Activated B cell treated with CpG ODN at 0.5 μM for 24 hours (primary cell): ENCODE measurements around the gene FBXL13. TPM values are rescaled to one million over a fixed set of nuclear protein-coding genes. Genes with fewer than 3 reads are reported as not detected.
"Not testable (repeated sequence)": the region's sequence is repeated elsewhere in the genome, so short reads cannot be mapped to it uniquely, and the experiment has no call there.

Experiments
- ATAC-seq: fragments of 200-7000 bp; cut with Tn5 transposase; one replicate; pipeline ENCODE4 v1.10.0; 2021; ENCODE audit warnings: low read depth, mild to moderate bottlenecking, moderate library complexity
- CTCF ChIA-PET: fragments of 350-600 bp; sonication (Branson Sonifier 250); formaldehyde crosslinking; loops from one replicate; lab custom pipeline; 2021; ENCODE audit warnings: antibody characterized with exemption; lab: Charles Lee
- POLR2A ChIA-PET: fragments of 350-600 bp; sonication (Branson Sonifier 250); formaldehyde crosslinking; loops from one replicate; lab custom pipeline; 2021; ENCODE audit warnings: antibody characterized with exemption; lab: Charles Lee
- DNase-seq: peaks from one replicate; pipeline ENCODE4 v3.0.0; 2022
- H3K27ac Mint-ChIP-seq: one replicate; pipeline ENCODE4 v1.8.0; 2020; ENCODE audit warnings: mixed read lengths
- H3K27me3 Mint-ChIP-seq: one replicate; pipeline ENCODE4 v1.8.0; 2021; ENCODE audit warnings: mixed read lengths
- H3K36me3 Mint-ChIP-seq: one replicate; pipeline ENCODE4 v1.8.0; 2021; ENCODE audit warnings: low read depth, mixed read lengths
- H3K4me1 Mint-ChIP-seq: one replicate; pipeline ENCODE4 v1.8.0; 2021; ENCODE audit warnings: mixed read lengths
- H3K4me3 Mint-ChIP-seq: one replicate; pipeline ENCODE4 v1.8.0; 2020; ENCODE audit warnings: mild to moderate bottlenecking, mixed read lengths
- H3K9me3 Mint-ChIP-seq: one replicate; pipeline ENCODE4 v1.8.0; 2020; ENCODE audit warnings: mixed read lengths
- intact Hi-C: fragments of 100-400 bp; cut with micrococcal nuclease; formaldehyde crosslinking; loops from one replicate; pipeline ENCODE4 v1.15.1; 2024
- total RNA-seq: library from RNA; stranded (reverse); gene quantifications from 2 replicates; pipeline ENCODE4 v1.2.3, GENCODE V29; 2022
- TF ChIP-seq, protein P1 (sequence below): fragments of 200-600 bp; IDR thresholded peaks from one replicate; pipeline ENCODE4 v1.8.0; 2022; ENCODE audit warnings: antibody characterized with exemption, mild to moderate bottlenecking

Gene FBXL13
- total RNA-seq, 1 donor from 2014 or later, result 2.9 TPM

DNA sequence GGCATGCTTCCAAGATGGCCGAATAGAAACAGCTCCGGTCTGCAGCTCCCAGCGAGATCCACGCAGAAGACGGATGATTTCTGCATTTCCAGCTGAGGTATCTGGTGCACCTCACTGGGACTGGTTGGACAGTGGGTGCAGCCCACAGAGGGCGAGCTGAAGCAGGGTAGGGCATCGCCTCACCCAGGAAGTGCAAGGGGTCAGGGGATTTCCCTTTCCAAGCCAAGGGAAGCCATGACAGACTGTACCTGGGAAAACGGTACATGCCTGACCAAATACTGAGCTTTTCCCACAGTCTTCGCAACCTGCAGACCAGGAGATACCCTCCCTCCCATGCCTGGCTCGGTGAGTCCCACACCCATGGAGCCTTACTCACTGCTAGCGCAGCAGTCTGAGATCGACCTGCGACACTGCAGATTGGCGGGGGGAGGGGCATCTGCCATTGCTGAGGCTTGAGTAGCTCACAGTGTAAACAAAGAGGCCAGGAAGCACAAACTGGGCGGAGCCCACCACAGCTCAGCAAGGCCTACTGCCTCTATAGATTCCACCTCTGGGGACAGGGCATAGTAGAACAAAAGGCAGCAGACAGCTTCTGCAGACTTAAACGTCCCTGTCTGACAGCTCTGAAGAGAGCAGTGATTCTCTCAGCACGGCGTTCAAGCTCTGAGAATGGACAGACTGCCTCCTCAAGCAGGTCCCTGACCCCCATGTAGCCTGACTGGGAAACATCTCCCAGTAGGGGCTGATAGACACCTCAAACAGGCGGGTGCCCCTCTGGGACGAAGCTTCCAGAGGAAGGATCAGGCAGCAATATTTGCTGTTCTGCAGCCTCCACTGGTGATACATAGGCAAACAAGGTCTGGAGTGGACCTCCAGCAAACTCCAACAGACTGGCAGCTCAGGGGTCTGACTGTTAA is 36.5 kb downstream of the FBXL13 start:
- H3K4me3 Mint-ChIP-seq, H3K27me3 Mint-ChIP-seq, DNase-seq, intact Hi-C loops, H3K9me3 Mint-ChIP-seq, H3K36me3 Mint-ChIP-seq, POLR2A ChIA-PET, ATAC-seq, CTCF ChIA-PET, H3K4me1 Mint-ChIP-seq, H3K27ac Mint-ChIP-seq: not testable (repeated sequence)

DNA sequence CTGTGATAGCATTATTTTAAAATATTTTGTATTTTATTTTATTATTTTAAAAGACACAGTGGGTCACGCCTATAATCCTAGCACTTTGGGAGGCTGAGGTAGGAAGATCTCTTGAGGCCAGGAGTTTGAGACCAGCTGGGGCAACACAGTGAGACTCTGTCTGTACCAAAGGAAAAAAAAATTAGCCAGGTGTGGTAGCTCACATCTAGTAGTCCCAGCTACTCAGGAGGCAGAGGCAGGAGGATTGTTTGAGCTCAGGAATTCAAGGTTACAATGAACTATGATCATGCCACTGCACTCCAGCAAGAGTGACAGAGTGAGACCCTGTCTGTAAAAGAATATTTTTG is 37.1 kb downstream of the FBXL13 start:
- POLR2A ChIA-PET, result no interaction called here
- peaks cover 1% of the 10 kb centered on the region for H3K36me3 Mint-ChIP-seq
- peaks cover 1% of the 10 kb centered on the region for H3K9me3 Mint-ChIP-seq
- CTCF ChIA-PET, result no interaction called here
- intact Hi-C loops, result no loop called here
- TF ChIP-seq, protein P1, sequence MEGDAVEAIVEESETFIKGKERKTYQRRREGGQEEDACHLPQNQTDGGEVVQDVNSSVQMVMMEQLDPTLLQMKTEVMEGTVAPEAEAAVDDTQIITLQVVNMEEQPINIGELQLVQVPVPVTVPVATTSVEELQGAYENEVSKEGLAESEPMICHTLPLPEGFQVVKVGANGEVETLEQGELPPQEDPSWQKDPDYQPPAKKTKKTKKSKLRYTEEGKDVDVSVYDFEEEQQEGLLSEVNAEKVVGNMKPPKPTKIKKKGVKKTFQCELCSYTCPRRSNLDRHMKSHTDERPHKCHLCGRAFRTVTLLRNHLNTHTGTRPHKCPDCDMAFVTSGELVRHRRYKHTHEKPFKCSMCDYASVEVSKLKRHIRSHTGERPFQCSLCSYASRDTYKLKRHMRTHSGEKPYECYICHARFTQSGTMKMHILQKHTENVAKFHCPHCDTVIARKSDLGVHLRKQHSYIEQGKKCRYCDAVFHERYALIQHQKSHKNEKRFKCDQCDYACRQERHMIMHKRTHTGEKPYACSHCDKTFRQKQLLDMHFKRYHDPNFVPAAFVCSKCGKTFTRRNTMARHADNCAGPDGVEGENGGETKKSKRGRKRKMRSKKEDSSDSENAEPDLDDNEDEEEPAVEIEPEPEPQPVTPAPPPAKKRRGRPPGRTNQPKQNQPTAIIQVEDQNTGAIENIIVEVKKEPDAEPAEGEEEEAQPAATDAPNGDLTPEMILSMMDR, result no peak
- no peak overlapping the region for H3K27ac Mint-ChIP-seq
- DNase-seq (no peak), ATAC-seq (no peak)
- no peaks in the 10 kb centered on the region for H3K27me3 Mint-ChIP-seq
- H3K4me1 Mint-ChIP-seq, result no peaks in the 10 kb centered on the region
- H3K4me3 Mint-ChIP-seq, result no peak overlapping the region

DNA sequence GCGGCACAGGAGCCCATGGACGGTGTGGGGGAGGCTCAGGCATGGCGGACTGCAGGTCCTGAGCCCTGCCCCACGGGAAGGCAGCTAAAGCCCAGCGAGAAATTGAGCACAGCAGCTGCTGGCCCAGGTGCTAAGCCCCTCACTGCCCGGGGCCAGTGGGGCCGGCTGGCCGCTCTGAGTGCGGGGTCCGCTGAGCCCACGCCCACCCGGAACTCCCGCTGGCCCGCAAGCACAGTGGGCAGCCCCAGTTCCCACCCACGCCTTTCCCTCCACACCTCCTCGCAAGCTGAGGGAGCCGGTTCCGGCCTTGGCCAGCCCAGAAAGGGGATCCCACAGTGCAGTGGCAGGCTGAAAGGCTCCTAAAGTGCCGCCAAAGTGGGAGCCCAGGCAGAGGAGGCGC is 40.3 kb downstream of the FBXL13 start:
- H3K4me1 Mint-ChIP-seq, POLR2A ChIA-PET, H3K36me3 Mint-ChIP-seq, ATAC-seq, DNase-seq, H3K27me3 Mint-ChIP-seq, intact Hi-C loops, H3K9me3 Mint-ChIP-seq, H3K4me3 Mint-ChIP-seq, H3K27ac Mint-ChIP-seq, CTCF ChIA-PET: not testable (repeated sequence)

DNA sequence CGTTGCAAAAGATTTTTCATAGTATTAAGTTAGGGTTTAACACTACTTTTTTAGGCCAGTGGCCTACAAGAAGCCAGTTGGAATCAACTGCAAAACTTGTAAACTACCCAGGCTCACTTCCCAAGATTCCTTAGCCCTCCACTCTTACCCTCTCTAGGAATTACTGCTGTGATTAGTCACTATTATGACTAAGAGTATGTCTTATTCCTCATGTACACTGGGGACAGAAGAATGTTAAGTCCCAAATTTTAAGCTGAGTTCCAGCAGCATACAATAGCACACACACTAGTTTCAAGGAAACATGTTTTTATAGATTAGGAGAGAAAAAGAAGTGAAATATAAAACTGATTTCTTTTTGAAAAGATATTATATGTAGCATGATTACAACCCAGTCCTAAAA is 42.8 kb downstream of the FBXL13 start:
- POLR2A ChIA-PET, result no interaction called here
- TF ChIP-seq, protein P1, result no peak
- CTCF ChIA-PET, result no interaction called here
- H3K27me3 Mint-ChIP-seq, result no peaks in the 10 kb centered on the region
- no peak overlapping the region for H3K4me3 Mint-ChIP-seq
- no peaks in the 10 kb centered on the region for H3K4me1 Mint-ChIP-seq
- no peaks in the 10 kb centered on the region for H3K9me3 Mint-ChIP-seq
- no peak overlapping the region for H3K27ac Mint-ChIP-seq
- intact Hi-C loops, result no loop called here
- DNase-seq (no peak), ATAC-seq (no peak)
- no peaks in the 10 kb centered on the region for H3K36me3 Mint-ChIP-seq

DNA sequence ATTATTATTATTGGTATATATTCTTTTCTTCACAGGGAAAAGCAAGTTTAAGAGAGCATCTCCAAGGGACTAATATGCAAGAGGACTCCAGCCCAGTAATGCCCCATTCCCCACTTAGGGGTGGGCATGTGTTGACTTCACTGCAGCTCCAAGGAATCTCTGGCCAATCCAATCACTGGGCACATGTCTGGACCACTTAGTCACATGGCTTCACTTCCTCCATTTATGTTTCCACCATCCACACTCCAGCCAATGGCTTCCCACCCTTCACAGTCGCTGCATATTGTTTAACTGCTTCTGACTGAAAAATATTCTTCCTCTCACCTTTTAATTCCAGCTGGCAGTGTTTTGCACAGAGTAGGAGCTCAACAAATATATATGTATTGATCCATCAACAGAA is 43.6 kb downstream of the FBXL13 start:
- Mint-ChIP-seq H3K27me3 (no peaks in the 10 kb centered on the region), H3K27ac (no peak overlapping the region), H3K9me3 (no peaks in the 10 kb centered on the region), H3K36me3 (no peaks in the 10 kb centered on the region), H3K4me1 (no peaks in the 10 kb centered on the region), H3K4me3 (no peak overlapping the region)
- ATAC-seq (no peak), DNase-seq (no peak)
- CTCF ChIA-PET, result no interaction called here
- intact Hi-C loops, result no loop called here
- POLR2A ChIA-PET, result no interaction called here
- TF ChIP-seq, protein P1, result no peak

DNA sequence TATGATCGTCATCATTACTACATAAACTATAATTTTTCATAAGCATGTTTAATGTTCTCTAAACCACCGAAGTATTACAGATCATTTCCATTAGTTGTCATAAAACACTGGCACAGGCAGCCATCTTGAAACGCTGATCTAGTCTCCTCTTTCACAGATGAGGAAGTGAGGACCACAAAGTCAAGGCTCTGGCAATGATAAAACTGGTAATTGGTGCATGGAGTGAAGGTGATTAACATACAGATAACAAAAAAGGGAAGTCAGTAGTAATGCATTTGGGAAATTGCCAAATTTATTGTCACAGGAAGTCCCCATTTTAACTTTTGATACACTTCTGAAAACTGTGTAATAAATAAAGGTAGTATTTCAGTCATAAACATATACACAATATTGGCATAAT is 49.3 kb downstream of the FBXL13 start:
- ChIA-PET CTCF (no interaction called here), POLR2A (no interaction called here)
- Mint-ChIP-seq H3K27me3 (no peaks in the 10 kb centered on the region), H3K4me1 (peaks cover 6% of the 10 kb centered on the region), H3K27ac (no peak overlapping the region), H3K4me3 (no peak overlapping the region), H3K9me3 (peaks cover 17% of the 10 kb centered on the region), H3K36me3 (peaks cover 3% of the 10 kb centered on the region)
- TF ChIP-seq, protein P1, result no peak
- ATAC-seq, result peak; percentile 61
- no peak for DNase-seq
- intact Hi-C loops, result no loop called here

DNA sequence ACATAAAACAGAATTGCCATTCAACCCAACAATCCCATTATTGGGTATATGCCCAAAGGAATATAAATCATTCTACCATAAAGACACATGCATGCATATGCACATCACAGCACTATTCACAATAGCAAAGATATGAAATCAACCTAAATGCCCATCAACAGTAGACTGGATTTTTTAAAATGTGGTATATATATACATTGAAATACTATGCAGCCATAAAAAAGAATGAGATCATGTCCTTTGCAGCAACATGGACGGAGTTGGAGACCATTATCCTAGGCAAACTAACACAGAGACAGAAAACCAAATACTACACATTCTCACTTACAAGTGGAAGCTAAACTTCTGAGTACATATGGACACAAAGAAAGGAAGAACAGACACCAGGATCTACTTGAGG is 51.0 kb downstream of the FBXL13 start:
- DNase-seq, H3K4me3 Mint-ChIP-seq, H3K27me3 Mint-ChIP-seq, ATAC-seq, H3K4me1 Mint-ChIP-seq, POLR2A ChIA-PET, H3K36me3 Mint-ChIP-seq, CTCF ChIA-PET, intact Hi-C loops, H3K27ac Mint-ChIP-seq: not testable (repeated sequence)
- H3K9me3 Mint-ChIP-seq, result peaks cover 17% of the 10 kb centered on the region

DNA sequence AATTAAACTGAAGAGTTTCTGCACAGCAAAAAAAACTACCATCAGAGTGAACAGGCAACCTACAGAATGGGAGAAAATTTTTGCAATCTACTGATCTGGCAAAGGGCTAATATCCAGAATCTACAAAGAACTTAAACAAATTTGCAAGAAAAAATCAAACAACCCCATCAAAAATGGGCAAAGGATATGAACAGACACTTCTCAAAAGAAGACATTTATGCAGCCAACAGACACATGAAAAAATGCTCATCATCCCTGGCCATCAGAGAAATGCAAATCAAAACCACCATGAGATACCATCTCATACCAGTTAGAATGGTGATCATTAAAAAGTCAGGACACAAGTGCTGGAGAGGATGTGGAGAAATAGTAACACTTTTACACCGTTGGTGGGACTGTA is 53.1 kb downstream of the FBXL13 start:
- H3K27ac Mint-ChIP-seq, H3K4me1 Mint-ChIP-seq, H3K4me3 Mint-ChIP-seq, H3K27me3 Mint-ChIP-seq, ATAC-seq, H3K36me3 Mint-ChIP-seq, intact Hi-C loops, DNase-seq, CTCF ChIA-PET, POLR2A ChIA-PET: not testable (repeated sequence)
- H3K9me3 Mint-ChIP-seq, result peaks cover 17% of the 10 kb centered on the region

DNA sequence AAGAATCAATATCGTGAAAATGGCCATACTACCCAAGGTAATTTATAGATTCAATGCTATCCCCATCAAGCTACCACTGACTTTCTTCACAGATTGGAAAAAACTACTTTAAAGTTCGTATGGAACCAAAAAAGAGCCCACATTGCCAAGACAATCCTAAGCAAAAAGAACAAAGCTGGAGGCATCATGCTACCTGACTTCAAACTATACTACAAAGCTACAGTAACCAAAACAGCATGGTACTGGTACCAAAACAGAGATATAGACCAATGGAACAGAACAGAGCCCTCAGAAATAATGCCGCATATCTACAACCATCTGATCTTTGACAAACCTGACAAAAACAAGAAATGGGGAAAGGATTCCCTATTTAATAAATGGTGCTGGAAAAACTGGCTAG is 53.7 kb downstream of the FBXL13 start:
- H3K27me3 Mint-ChIP-seq, H3K36me3 Mint-ChIP-seq, H3K27ac Mint-ChIP-seq, H3K4me1 Mint-ChIP-seq, DNase-seq, POLR2A ChIA-PET, intact Hi-C loops, ATAC-seq, CTCF ChIA-PET, H3K4me3 Mint-ChIP-seq: not testable (repeated sequence)
- peaks cover 17% of the 10 kb centered on the region for H3K9me3 Mint-ChIP-seq
